Stimulated activated naive CD4-positive, alpha-beta T cell (primary cell): ENCODE results near the gene TEX22.

Source experiments
- DNase-seq, 6 experiments: peaks; one replicate each; lab custom pipeline; 2025; lab: John Stamatoyannopoulos, UW

TEX22 gene

DNA sequence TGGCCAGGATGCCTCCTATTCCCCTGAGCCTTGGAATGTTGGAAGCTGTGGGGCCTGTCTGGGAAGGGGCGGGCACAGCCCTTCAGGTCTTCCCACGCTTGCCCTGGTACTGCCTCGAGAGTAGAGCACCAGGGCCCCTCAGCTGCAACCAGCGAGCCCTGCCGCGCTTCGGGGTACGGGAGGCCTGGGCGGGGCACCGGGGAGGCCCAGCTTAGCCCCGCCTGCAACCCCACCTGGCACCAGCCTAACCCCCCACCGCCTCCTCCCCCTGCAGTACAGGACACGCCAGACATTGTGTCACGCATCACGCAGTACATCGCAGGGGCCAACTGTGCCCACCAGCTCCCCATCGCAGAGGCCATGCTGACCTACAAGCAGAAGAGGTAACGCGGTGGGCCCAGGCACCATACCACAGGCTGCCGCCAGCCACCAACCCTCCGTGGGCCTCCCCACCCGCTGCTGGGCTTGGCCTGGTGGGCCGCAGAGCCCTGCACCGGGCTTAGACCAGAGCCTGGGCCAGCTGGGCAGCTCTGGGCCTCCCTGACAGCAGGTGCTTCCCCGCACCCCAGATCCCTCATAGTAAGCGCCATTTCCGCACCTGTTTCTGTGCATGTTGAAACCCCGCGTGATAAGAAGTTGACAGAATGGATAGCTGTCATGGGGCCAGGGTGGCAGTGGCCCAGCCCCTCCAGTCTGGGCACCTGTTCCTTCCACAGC is 13.6 kb upstream of the TEX22 start:
- DNase-seq = no peak

DNA sequence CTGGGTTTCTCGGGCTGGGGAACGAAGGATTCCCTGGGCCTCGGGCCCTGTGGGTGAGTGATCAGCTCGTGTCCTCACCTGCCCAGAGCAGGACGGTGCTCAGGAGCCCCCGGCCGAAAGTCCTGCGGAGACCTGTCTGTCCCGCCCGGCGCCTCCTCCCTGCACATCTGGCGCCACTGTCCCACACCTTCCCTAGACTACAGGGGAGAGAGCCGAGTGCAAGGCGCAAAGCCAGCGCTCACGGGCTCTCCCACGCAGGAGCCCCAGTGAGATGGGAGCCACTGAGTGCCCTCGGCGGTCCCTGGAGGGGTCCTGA is 13.1 kb upstream of the TEX22 start:
- no peak for DNase-seq

DNA sequence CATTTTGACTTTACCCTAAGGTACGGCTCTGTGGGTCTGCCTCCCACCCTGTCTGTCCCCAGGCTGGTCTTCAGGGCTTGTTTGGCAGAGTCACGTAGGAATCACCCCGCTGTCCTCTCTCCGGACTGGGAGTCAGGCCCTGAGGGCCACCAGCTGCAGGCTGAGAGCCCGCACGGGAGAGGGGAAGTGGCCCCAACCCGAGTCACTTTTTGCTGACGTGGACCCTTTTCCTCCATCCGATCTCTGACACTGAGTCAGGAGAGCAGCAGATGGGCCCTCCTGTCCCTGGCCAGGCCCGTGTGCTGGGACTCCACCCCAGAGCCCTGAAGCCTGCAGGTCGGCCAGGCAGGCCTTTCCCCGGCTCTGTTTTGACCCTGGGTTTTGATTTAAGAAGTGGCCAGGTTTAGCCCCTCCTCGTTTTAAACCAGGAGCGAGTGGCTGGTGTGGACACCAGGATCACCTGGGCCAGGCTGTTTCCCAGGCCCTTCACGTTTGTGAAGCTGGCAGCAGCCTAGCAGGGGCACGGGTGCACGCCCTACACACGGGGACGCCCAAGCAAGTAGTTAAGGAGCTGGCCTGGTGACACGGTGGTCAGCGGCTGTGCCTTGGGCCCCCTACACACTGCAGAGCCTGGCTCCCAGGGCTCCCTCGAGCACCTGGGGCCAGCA is 12.5 kb upstream of the TEX22 start:
- no peak for DNase-seq

DNA sequence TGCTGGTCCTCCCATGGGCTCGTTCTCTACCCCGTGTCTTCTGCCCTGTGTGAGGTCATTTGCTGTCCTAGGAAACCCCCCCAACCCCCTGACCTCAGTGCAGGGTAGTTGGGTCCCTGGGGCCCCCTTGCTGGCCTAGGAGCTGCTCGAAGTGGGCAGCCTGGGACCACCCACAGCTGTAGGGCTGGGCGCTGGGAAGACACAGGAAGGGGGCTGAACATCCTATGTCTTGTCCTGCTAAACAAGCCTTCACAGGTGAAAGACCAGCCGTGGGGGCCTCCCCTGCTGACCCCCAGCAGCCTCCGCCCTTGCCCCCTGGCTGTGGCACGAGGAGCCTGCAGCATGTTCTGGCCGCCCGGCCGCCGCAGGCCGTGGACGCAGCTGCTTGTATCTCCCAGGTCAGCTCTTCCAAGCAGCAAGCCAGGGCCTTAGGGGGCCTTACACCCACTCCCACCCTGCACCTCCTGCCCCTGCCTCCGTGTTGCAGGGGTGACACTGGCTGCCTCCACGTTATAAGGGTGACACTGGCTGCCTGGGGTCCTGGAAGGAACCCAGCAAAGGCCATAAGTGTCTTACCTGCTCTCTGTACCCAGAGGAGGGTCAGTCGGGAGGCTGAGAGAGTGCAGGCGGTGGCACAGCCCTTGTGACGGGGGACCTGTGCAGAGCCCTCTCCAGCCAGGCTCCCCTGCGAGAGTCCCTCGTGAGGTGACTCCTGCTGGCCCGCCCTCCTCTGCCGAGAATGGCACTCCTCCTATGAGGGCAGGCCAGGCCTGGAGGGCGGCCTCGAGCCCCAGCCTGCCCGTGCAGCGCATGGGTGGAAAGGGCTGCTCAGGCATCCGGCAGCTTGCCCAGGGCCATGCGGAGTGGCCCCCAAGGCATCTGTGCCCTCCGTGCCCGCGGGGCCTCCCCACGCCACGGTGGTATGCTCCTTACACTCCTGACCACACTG is 11.5 kb upstream of the TEX22 start:
- DNase-seq = no peak

DNA sequence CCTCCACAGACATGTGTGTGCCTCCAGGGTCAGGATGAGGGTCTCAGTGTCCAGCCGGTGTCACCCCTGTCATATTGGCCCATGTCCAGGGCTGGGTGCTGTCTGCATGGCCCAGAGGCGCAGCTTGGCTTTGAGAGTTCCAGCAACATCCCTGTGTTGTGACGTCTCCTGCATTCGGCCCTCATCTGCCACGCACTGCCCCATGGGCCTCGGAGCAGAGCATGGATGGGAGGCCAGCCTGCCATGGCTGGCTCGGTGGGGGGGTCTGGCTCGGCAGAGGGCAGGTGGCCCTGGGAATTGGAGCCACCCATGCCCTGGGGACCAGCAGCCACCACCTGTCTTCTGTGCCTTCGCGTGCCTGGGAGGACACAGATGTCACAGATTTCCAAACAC is 10.8 kb upstream of the TEX22 start:
- DNase-seq = no peak

DNA sequence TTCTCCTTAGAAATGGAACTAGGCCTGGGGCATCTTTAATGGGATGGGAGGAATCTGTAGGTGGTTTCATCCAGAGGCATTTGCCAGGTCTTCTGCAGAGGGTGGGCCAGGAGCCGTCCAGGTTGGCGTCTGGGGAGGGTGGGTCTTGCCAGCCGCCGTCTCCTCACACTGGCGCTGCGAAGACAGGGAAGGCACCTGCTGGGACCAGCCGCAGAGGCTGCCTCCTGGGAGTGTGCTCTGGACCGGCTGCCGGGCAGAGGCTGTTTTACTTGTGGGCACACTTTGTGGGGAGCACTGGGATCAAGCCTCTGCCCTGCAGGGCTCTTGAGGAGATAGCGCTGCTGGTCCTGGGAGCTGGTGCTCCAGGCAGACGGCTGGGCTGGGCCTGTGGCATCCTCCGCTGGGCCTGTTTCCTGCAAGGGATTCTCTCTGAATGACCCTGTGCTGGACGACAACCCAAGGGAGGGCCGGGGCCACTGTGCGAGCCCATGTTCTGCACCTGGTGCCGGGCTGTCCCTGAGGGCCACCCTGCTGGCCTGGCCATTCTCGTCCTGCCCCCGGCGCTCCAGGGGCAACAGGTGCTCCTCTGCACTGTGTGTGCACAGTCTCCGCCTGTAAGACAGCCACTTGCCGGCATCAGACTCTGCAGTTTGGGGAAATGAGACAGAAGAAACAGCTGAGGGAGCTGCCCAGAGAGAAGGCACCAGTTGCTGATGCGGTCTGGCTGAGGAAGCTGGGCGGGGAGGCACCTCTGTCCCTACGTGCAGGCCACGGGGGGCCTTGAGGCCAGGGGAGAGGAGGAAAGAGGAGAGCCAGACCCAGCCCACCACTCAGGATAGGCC is 10.0 kb upstream of the TEX22 start:
- DNase-seq = no peak

DNA sequence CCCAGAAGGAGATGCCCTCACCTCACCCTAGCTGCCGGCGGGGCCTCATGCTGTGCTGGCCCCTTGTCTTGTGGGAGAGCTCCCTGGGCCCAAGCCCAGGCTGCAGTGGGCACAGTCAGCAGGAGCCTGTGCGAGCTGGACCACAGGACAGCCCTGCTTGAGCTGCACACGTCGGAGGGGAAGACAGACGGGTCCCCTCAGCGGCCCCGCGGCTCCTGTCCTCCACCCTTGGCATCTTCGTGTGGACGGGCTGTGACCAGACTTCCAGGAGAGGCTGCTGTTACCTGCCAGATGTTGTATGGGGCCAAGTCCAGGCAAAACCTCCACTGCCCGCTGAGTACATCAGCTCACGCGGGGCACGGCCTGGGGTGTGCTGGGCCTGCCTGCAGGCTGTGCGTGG is 9.4 kb upstream of the TEX22 start:
- no peak for DNase-seq

DNA sequence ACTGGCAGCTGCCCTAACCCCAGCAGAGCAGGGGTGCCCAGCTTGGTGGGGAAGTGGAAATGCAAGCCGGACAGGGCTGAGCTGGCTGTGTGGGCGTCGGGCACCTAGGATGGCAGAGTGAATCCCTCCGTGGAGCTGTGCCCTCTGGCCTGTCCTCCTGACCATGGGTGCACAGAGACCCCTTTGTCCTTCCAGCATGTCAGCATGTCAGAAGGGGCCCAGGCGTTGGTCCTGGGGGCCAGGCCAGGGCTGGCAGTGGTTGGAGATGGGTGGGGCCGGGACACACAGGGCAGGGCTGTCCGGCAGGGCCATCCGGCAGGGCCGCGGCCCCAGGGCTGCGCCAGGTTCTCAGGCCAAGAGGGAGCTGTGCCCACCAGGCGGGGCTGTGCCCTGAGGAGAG is 8.8 kb upstream of the TEX22 start:
- DNase-seq = no peak

DNA sequence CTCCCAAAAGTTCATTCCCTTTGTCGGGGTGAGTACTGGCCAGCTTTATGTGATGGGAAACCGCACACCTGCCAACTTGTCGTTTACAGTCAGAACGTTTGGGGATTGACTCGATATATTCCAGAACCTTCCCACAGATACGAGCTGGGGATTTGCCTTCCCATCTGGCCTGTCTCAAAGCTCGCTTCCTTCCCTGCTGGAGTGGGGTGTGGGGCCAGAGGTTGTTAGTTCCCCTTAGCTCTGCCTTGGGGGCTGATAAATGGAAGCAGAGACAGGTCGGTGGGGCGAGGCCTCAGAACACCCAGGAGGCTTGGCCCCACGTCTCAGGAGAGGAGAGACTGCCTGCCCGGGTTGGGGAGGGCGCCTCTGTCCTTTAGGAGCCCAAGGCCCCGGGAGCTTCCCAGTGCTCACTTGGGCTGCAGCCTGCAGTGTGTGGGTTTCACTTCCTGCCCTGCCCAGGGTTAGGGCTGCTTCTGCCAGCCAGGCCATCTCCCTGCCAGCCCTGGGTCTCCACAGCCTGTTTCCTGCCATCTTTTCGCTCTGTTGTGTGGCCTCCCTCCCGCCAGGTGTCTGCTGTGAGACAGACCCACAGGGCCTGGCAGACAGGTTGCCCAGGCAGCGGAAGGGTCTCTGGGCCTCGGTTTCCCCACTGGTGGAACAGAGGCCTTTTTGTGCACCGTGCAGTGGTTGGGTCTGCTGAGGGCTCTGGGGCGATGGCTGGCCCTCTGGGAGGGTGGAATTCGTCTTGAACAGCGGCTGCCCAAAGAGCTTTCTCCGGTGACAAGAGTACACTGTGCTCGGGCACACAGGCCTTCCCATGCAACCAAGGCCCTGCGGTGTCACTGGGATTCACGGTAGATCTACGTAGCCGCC is 8.1 kb upstream of the TEX22 start:
- no peak for DNase-seq

DNA sequence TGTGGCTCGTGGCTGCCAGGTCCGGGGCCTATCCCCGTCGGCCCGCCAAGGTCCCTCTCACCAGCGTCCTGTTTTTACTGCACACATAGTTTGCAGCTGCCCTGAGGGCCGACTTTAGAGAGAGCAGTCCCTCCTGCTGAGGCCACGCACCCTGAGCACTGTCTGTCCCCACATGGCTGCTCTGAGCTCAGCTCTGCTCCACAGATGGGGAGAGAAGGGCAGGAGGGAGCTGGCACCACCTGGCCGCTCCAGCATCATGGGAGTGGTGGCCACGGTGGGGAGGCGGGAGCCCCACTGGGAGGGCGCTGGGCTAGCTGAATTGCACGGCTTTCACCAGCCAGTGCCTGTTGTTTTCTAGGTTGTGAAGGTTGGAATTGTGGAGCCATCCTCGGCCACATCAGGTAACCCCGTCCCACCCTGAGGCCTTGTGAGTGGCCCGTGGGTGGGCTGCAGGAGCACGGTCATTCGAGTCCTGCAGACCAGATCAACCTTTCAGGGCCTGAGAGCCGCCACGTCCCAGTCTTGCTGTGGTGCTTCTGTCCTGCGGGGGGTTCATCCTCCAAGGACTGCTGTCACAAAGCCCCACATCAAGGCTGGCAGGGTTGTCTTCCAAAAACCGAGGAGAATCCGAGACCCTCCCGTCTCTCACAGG is 7.4 kb upstream of the TEX22 start:
- DNase-seq = no peak

DNA sequence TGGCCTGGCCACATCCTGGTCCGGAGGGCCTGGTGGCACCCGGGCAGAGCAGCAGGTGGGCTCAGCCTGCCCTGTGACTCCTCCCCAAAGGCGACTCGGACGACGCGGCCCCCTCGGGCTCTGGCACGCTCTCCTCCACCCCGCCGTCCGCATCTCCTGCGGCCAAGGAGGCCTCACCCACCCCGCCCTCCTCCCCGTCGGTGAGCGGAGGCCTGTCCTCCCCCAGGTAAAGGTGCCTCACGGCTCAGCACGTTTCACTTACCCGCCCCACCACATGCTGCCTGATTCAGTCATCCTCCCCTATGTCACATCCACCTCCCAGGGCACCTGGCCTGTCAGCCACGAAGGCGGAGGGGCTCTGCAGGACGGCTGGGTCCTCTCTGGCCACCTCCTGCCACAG is 6.8 kb upstream of the TEX22 start:
- DNase-seq = no peak

DNA sequence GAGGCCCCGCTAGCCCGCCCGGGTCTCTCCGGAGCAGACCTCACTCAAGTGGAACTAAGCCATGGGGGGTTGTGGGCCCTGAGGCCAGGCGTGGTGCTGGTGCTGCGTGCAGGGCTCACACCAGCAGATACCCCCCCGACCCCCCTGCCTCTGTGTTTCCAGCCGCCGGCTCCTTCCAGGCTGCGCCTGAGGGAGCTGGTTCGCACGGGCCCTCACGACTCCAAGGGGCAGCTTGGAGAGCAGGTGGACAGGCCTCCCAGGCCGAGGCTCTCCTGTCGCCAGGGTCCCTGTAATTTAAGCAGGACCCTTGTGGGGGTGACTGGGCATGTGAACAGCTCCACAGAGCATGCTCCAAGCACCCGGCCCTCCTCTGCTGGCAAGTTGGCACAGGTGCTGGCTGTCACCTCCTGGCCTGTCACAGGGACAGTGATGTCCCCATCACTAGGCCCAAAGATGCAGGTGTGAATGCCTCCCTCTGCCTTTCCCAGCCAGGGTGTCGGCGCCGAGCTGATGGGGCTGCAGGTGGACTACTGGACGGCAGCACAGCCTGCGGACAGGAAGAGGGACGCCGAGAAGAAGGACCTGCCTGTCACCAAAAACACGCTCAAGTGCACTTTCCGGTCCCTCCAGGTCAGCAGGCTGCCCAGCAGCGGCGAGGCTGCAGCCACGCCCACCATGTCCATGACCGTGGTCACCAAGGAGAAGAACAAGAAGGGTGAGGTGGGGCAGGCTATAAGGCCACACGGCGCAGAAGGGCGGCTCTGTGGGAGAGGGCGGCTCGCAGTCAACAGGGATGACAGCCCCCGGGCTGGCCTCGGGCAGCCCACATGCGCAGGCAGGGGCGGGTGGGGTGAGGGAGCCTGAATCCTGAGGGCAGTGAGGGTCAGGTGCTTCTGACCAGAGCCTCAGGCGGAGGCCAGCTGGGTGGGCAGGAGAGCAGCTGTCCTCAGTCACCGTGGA is 5.9 kb upstream of the TEX22 start:
- no peak for DNase-seq

DNA sequence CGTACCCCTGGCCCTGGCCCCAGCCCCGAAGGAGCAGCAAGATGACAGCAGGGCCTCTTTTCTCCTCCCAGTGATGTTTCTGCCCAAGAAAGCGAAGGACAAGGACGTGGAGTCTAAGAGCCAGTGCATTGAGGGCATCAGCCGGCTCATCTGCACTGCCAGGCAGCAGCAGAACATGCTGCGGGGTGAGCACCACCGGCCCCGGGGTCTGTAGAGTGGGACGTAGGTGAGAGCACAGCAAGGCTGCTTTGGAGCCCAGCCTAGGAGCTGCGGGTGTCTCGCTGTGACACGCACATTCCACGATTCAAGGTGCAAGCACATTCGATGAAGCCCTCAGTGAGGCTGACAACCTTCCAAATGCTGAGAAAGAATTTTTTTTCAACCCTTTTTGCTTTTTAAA is 5.2 kb upstream of the TEX22 start:
- DNase-seq = no peak

DNA sequence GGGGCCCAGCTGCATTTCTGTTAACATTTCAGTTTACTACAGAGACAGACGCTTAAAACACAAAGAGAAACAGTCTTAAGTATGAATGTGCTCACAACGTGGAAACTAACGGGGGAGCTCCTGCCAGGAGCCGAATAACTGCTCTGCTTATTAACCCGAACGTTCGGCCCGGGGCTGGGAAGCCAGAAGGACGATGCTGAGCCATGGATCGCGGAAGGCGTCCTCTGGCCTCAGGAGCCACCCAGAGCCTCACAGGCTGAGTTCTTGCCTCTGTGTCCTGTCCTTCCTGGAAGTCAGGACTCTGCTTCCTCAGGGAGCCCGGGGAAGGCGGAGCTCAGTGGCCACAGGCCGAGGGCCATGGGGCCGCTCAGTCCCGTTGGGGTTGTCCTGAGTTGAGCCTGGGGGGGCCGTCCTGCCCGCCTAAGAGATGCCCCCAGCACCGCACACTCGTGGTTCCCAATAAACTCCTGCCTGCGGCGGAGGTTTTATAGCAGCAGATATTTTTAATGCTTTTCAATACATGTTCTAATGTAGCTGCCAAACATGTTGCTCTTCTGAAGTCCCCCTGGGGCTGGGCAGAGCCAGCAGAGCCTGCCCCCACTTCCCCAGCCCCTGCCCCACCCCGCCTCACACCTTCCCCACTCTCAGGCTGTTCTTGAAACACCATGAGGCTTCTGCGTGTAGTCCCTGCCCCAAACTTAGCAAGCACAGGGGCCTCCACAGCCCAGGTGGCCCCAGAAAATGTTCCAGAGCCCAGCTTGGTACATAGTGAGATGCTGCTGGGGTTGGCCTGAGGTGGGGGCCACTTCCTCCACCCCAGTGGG is 3.4 kb upstream of the TEX22 start:
- no peak for DNase-seq

DNA sequence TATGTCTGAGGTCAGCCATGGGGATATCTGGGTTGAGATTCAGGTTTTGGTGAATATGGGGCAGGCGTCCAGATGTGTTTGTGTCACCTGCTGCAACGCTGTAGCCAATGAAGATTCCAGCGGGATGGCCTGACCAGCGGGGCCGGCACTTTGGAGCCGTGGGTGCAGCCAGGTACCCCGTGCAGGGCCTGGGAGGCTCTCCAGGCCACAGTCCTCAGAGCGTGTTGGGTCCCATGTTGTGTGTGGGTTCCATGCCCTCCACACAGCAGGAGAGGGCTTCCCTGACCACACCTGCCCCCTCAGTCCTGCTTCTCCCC is 2.8 kb upstream of the TEX22 start:
- no peak for DNase-seq

DNA sequence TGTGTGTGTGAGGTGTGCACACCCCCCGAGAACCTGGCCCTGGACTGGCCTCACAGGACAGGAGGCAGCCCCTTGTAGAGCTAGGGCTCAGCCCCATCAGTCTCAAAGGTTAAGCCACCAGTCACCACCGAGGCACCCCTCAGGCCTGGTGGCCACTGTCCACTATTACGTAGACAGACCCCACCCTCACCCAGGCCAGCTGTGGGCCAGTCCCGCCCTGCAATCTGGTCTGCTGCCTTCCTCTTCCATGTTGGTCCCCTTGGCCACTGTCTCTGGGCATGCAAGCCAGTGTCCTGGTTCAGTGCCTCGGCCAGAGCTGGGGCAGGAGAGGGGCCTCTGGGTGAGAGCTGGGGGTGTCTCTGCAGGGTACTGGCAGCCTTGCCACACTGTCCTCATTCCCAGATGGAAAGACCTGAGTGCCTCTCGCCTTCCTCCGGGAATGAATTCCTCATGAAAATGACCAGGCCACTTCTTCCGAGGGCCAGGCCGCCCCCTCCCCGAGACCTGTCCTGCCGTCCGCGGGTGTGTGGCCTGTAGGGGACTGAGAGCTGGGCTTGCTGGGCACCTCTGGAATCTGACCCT is 897 bp upstream of the TEX22 start:
- no peak for DNase-seq

DNA sequence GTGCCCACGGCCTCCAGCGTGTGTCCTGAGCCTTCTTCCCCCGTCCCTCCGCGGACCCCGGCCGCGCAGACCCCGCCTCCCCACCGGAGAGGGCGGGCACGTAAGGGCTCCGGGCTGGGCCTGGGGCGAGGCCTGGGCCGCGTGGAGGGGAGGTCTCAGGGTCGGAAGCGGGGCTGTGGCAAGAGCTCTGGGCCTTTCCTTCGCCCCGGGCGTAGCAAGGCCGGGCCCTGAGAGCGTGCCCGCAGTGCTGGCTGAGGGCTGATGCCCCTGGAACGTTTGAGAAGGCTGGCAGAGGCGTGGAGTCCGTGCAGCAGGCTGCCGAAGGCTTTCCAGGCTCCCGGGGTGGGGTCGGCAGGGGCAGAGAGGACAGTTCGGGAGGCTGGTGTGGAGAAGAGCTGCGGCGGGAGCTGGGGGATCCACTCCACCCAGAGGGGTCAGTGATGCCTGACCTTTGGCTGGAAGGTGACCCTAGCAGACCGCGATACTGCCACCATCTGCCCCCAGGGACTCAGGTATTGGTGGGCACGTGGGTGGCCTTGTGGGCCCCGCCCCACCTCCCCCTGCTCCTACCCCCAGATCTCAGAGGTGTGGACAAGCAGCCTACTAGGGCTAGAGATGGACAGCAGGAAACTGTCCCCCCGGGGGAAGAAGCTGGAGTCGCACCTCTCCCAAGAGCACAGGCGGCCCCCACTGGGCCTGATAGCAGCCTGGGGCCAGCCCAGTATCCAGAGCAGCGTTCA is 558 bp downstream of the TEX22 start:
- DNase-seq = peak in 2 of 6 experiments; percentile 36 to 65

DNA sequence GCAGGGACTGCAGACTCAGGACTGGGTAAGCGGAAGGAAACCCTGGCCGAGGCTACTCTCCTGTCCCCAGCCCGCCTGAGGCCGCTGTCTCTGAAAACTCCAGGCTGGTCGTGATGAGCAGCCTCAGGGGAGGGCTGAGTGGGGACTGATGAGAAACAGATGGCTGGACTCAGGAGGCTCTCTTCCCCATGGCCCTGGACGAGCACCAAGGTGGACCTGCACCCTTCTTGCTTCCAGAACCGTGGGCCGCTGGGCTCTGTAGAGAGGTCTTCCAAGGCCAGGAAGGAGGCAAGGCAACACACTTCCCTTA is 1.1 kb downstream of the TEX22 start:
- no peak for DNase-seq
